ENCODE measurements around the gene ANGEL2. TPM values are rescaled to one million over a fixed set of nuclear protein-coding genes. Genes with fewer than 3 reads are reported as not detected.
"Not testable (repeated sequence)": the region's sequence is repeated elsewhere in the genome, so short reads cannot be mapped to it uniquely, and the experiment has no call there.

Gene ANGEL2
- polyA plus RNA-seq, 1 donor, result 33.0 TPM

DNA sequence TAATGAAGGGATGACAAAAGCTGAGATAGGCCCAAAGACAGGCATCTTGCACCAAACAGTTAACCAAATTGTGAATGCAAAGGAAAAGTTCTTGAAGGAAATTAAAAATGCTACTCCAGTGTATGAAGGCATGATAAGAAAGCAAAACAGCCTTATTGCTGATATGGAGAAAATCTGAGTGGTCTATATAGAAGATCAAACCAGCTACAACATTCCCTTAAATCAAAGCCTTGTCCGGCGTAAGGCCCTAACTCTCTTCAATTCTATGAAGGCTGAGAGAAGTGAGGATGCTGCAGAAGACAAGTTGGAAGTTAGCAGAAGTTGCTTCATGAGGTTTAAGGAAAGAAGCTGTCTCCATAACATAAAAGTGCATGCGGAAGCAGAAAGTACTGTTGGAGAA, 4.3 kb upstream of the ANGEL2 start:
- peaks cover 2% of the 10 kb centered on the region for H3K9me3 ChIP-seq (ENCODE audit: control insufficient read depth, low read depth, low read length)
- 100% methylated on average over 1 of the region's 3 CpGs for WGBS (ENCODE audit: insufficient coverage, low lambda C conversion rate)
- no peak overlapping the region for H3K4me3 ChIP-seq (ENCODE audit: low read length)
- no peaks in the 10 kb centered on the region for H3K27me3 ChIP-seq (ENCODE audit: control insufficient read depth, insufficient read depth, low read length)
- H3K36me3 ChIP-seq (ENCODE audit: control insufficient read depth, insufficient read depth, low read length), result no peaks in the 10 kb centered on the region
- H3K27ac ChIP-seq (ENCODE audit: low read length), result no peak overlapping the region
- H3K4me1 ChIP-seq (ENCODE audit: control insufficient read depth, insufficient read depth, low read length), result no peaks in the 10 kb centered on the region
- no peak for DNase-seq

- Histone ChIP-seq H3K27ac (ENCODE audit: low read length) (no peak overlapping the region), H3K9me3 (ENCODE audit: control insufficient read depth, low read depth, low read length) (peaks cover 2% of the 10 kb centered on the region), H3K27me3 (ENCODE audit: control insufficient read depth, insufficient read depth, low read length) (no peaks in the 10 kb centered on the region), H3K36me3 (ENCODE audit: control insufficient read depth, insufficient read depth, low read length) (no peaks in the 10 kb centered on the region), H3K4me1 (ENCODE audit: control insufficient read depth, insufficient read depth, low read length) (peaks cover 2% of the 10 kb centered on the region), H3K4me3 (ENCODE audit: low read length) (no peak overlapping the region)
- WGBS (ENCODE audit: insufficient coverage, low lambda C conversion rate), result 92% methylated on average over 2 of the region's 4 CpGs
- DNase-seq, result no peak
Measured at GRCh38 chr1:213019450-213019849, 3.8 kb upstream of the ANGEL2 start.

DNA sequence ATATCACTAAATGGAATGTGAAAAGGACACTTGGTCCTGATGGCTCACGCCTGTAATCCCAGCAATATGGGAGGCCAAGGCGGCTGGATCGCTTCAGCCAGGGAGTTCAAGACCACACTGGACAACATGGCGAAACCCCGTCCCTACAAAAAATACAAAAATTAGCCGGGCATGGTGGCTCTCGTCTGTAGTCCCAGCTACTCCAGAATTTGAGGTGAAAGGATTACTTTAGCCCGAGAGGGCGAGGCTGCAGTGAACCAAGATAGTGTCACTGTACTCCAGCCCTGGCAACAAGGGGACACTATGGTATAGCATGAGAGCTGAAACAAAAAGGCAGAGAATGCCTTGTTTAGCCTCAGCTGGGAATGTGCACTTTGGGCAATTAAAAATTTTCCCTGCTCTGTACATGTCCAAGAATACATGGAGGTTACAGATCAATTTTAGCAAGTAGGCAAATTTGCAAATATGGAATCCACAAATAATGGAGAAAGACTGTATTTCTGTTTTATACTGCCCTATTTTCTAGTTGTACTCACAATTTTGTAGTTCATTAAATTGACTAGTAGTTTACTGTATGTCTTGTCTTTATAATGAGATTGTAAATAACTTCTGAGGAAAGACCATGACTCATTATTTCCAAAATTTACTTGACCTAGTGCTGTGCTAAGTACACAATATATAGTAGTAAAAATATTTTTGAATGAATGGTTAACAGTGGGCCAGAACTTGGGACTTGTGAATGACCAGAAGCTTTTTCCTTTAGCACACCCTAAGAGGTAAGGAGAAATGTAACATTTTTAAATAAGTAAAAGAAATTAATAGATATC, 2.0 kb upstream of the ANGEL2 start:
- Histone ChIP-seq H3K4me3 (ENCODE audit: low read length) (no peak overlapping the region), H3K4me1 (ENCODE audit: control insufficient read depth, insufficient read depth, low read length) (peaks cover 6% of the 10 kb centered on the region), H3K27ac (ENCODE audit: low read length) (no peak overlapping the region), H3K27me3 (ENCODE audit: control insufficient read depth, insufficient read depth, low read length) (no peaks in the 10 kb centered on the region), H3K9me3 (ENCODE audit: control insufficient read depth, low read depth, low read length) (peaks cover 2% of the 10 kb centered on the region), H3K36me3 (ENCODE audit: control insufficient read depth, insufficient read depth, low read length) (no peaks in the 10 kb centered on the region)
- DNase-seq, result no peak
- WGBS (ENCODE audit: insufficient coverage, low lambda C conversion rate), result no CpG with 5 or more reads among the region's 9 CpGs

GRCh38 chr1:213014642-213015041, 1.0 kb downstream of the ANGEL2 start:
- Histone ChIP-seq H3K4me1 (ENCODE audit: control insufficient read depth, insufficient read depth, low read length) (peaks cover 6% of the 10 kb centered on the region), H3K9me3 (ENCODE audit: control insufficient read depth, low read depth, low read length) (peaks cover 2% of the 10 kb centered on the region), H3K27me3 (ENCODE audit: control insufficient read depth, insufficient read depth, low read length) (no peaks in the 10 kb centered on the region), H3K27ac (ENCODE audit: low read length) (peak overlapping the region; percentile 90), H3K4me3 (ENCODE audit: low read length) (peak overlapping the region; percentile 92), H3K36me3 (ENCODE audit: control insufficient read depth, insufficient read depth, low read length) (peaks cover 8% of the 10 kb centered on the region)
- no peak for DNase-seq
- WGBS (ENCODE audit: insufficient coverage, low lambda C conversion rate), result no CpG with 5 or more reads among the region's 7 CpGs

GRCh38 chr1:213008564-213008963, 7.1 kb downstream of the ANGEL2 start:
- H3K4me1 ChIP-seq (ENCODE audit: control insufficient read depth, insufficient read depth, low read length), result no peaks in the 10 kb centered on the region
- no peaks in the 10 kb centered on the region for H3K27me3 ChIP-seq (ENCODE audit: control insufficient read depth, insufficient read depth, low read length)
- no peaks in the 10 kb centered on the region for H3K9me3 ChIP-seq (ENCODE audit: control insufficient read depth, low read depth, low read length)
- H3K4me3 ChIP-seq (ENCODE audit: low read length), result no peak overlapping the region
- WGBS (ENCODE audit: insufficient coverage, low lambda C conversion rate), result 83% methylated on average over 1 of the region's 2 CpGs
- peaks cover 29% of the 10 kb centered on the region for H3K36me3 ChIP-seq (ENCODE audit: control insufficient read depth, insufficient read depth, low read length)
- no peak for DNase-seq
- H3K27ac ChIP-seq (ENCODE audit: low read length), result no peak overlapping the region

DNA sequence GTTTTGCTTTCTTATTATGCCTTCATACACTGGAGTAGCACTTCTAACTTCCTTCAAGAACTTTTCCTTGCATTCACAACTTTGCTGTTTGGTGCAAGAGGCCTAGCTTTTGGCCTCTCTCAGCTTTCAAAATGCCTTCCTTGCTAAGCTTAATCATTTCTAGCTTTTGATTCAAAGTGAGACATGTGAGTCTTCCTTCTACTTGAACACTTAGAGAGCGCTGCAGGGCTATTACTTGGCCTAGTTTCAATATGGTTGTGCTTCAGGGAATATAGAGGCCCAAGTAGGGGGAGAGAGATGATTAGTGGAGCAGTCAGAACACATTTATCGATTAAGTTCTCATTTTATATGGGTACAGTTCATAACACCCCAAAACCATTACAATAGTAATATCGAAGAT, 12.4 kb downstream of the ANGEL2 start:
- 90% methylated on average over 2 of the region's 3 CpGs for WGBS (ENCODE audit: insufficient coverage, low lambda C conversion rate)
- Histone ChIP-seq H3K36me3 (ENCODE audit: control insufficient read depth, insufficient read depth, low read length) (peaks cover 45% of the 10 kb centered on the region), H3K27me3 (ENCODE audit: control insufficient read depth, insufficient read depth, low read length) (no peaks in the 10 kb centered on the region), H3K27ac (ENCODE audit: low read length) (no peak overlapping the region), H3K4me3 (ENCODE audit: low read length) (no peak overlapping the region), H3K4me1 (ENCODE audit: control insufficient read depth, insufficient read depth, low read length) (no peaks in the 10 kb centered on the region), H3K9me3 (ENCODE audit: control insufficient read depth, low read depth, low read length) (no peaks in the 10 kb centered on the region)
- no peak for DNase-seq

- Histone ChIP-seq H3K36me3 (ENCODE audit: control insufficient read depth, insufficient read depth, low read length) (peaks cover 25% of the 10 kb centered on the region), H3K4me3 (ENCODE audit: low read length) (no peak overlapping the region), H3K27ac (ENCODE audit: low read length) (no peak overlapping the region), H3K4me1 (ENCODE audit: control insufficient read depth, insufficient read depth, low read length) (no peaks in the 10 kb centered on the region), H3K9me3 (ENCODE audit: control insufficient read depth, low read depth, low read length) (no peaks in the 10 kb centered on the region), H3K27me3 (ENCODE audit: control insufficient read depth, insufficient read depth, low read length) (no peaks in the 10 kb centered on the region)
- 100% methylated on average over 1 of the region's 3 CpGs for WGBS (ENCODE audit: insufficient coverage, low lambda C conversion rate)
- DNase-seq, result no peak
Measured at GRCh38 chr1:212994926-212995325, 20.7 kb downstream of the ANGEL2 start.

GRCh38 chr1:212993960-212994359, 21.7 kb downstream of the ANGEL2 start:
- H3K27ac ChIP-seq (ENCODE audit: low read length); H3K4me3 ChIP-seq (ENCODE audit: low read length); H3K4me1 ChIP-seq (ENCODE audit: control insufficient read depth, insufficient read depth, low read length); DNase-seq; H3K27me3 ChIP-seq (ENCODE audit: control insufficient read depth, insufficient read depth, low read length); H3K9me3 ChIP-seq (ENCODE audit: control insufficient read depth, low read depth, low read length): not testable (repeated sequence)
- WGBS (ENCODE audit: insufficient coverage, low lambda C conversion rate), result no CpG with 5 or more reads among the region's 8 CpGs
- H3K36me3 ChIP-seq (ENCODE audit: control insufficient read depth, insufficient read depth, low read length), result peaks cover 22% of the 10 kb centered on the region

GRCh38 chr1:212990276-212990675, 25.4 kb downstream of the ANGEL2 start:
- DNase-seq, result no peak
- H3K36me3 ChIP-seq (ENCODE audit: control insufficient read depth, insufficient read depth, low read length), result peaks cover 7% of the 10 kb centered on the region
- 25% methylated on average over 1 of the region's 1 CpG for WGBS (ENCODE audit: insufficient coverage, low lambda C conversion rate)
- H3K4me3 ChIP-seq (ENCODE audit: low read length), result no peak overlapping the region
- H3K27me3 ChIP-seq (ENCODE audit: control insufficient read depth, insufficient read depth, low read length), result no peaks in the 10 kb centered on the region
- peaks cover 5% of the 10 kb centered on the region for H3K4me1 ChIP-seq (ENCODE audit: control insufficient read depth, insufficient read depth, low read length)
- H3K27ac ChIP-seq (ENCODE audit: low read length), result no peak overlapping the region
- H3K9me3 ChIP-seq (ENCODE audit: control insufficient read depth, low read depth, low read length), result no peaks in the 10 kb centered on the region

- Histone ChIP-seq H3K27ac (ENCODE audit: low read length) (peak overlapping the region; percentile 11), H3K27me3 (ENCODE audit: control insufficient read depth, insufficient read depth, low read length) (no peaks in the 10 kb centered on the region), H3K4me3 (ENCODE audit: low read length) (no peak overlapping the region), H3K36me3 (ENCODE audit: control insufficient read depth, insufficient read depth, low read length) (no peaks in the 10 kb centered on the region), H3K9me3 (ENCODE audit: control insufficient read depth, low read depth, low read length) (no peaks in the 10 kb centered on the region), H3K4me1 (ENCODE audit: control insufficient read depth, insufficient read depth, low read length) (peaks cover 5% of the 10 kb centered on the region)
- DNase-seq, result peak; percentile 51 to 68
- WGBS (ENCODE audit: insufficient coverage, low lambda C conversion rate), result no CpG with 5 or more reads among the region's 6 CpGs
Measured at GRCh38 chr1:212987702-212988322, 27.9 kb downstream of the ANGEL2 start.

All from large intestine (tissue), 3 donors.